DMS79 treated with DMSO at 0.1 percent for 48 hours (cell line): ENCODE measurements around the gene CCDC30.
"Not testable (repeated sequence)": the region's sequence is repeated elsewhere in the genome, so short reads cannot be mapped to it uniquely, and the experiment has no call there.

Source experiments
- DNase-seq: peaks from one replicate; lab custom pipeline; 2025; lab: John Stamatoyannopoulos, UW

Gene CCDC30

DNA sequence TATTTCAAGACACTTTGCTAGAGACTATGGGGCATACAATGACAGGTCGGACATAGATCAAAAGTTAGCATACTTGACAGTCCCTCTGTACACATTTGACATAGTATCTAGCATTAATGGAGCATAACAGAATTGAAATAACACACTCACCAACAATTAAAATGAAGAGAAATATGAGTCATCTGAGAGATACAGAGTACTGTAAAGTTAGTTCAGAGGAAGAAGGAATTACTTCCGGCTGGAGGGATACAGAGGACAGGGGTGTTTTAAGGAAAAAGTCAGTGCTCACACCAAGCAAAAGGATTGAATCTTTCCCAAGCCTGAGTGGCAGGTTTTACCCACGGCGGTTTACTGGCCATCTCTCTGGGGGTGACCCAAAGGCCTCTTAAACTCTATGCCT lies 9.7 kb upstream of the CCDC30 start:
- DNase-seq: peak; percentile 15

DNA sequence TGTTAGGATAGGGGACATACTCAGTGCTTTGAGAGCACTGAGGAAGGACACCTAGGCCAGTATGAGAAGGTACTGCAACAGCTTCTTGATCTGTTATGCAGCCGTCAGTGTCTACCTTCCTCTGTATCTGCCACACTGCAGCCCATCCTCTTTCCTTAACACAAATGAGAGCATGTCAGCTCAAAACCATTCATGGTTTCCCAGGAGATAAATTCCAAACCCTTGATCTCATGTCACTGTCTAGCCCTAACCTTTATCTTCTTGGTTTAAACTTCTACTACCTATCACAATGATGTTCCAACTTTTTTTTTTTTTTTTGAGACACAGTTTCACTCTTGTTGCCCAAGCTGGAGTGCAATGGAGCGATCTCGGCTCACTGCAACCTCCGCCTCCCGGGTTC lies 8.7 kb upstream of the CCDC30 start:
- no peak for DNase-seq

DNA sequence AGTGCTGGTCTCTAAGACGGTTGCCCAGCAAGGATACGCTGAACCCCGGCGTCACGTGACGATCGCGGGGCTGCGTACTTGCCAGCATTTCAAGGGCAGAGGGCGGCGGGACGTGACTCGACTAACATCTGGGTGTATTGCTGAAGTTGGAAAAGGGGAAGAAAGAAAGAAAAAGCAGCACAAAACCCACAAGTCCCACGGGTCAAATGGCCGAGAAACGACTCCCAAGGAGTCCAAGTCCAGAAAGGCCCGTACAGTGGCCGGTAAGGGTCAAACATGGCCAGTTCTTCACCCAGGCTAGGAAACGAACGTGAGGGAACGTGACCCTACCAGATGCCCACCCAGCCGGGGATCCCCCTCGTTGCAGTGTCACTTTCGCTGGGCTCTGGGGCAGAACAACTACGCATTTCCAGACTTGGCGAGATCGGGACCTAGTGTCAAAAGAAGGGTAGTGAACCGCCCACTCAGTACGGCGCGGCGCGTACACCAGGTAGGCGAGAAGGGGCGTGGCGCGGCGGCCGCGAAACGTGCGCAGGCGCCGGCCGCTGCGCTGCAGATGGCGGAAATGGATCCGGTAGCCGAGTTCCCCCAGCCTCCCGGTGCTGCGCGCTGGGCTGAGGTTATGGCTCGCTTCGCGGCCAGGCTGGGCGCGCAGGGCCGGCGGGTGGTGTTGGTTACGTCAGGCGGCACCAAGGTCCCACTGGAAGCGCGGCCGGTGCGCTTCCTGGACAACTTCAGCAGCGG lies 6.9 kb upstream of the CCDC30 start, which contains the start of the genes PPCS and ZMYND12:
Gene PPCS (plus strand): TSS at position 534 of the 744 bp plus-strand sequence. CDS start 23 bp downstream, at position 557.
Gene ZMYND12 (minus strand): TSS at position 13 of the 744 bp plus-strand sequence. CDS start 25 bp downstream, outside the sequence.
- peak; percentile 90 for DNase-seq

DNA sequence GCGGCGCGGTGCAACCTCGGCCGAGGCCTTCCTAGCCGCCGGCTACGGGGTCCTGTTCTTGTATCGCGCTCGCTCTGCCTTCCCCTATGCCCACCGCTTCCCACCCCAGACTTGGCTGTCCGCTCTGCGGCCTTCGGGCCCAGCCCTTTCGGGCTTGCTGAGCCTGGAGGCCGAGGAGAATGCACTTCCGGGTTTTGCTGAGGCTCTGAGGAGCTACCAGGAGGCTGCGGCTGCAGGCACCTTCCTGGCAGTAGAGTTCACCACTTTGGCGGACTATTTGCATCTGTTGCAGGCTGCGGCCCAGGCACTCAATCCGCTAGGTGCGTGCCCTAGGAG lies 6.4 kb upstream of the CCDC30 start:
- peak; percentile 77 for DNase-seq

DNA sequence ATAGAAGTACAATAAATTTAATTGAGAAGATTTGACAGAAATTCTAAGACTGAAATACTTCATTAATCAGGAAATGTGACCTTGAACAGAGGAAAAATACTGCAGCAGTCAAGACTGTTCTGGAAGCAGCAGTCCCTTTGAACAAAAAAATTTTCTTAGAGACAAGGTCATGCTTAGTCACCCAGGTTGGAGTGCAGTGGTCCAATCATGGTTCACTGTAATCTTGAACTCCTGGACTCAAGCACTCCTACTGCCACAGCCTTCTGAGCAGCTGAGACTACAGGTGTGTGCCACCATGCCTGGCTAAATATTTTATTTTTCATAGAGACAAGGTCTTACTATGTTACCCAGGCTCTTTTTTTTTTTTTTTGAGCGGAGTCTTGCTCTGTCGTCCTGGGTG lies 1.9 kb upstream of the CCDC30 start:
- DNase-seq: no peak

DNA sequence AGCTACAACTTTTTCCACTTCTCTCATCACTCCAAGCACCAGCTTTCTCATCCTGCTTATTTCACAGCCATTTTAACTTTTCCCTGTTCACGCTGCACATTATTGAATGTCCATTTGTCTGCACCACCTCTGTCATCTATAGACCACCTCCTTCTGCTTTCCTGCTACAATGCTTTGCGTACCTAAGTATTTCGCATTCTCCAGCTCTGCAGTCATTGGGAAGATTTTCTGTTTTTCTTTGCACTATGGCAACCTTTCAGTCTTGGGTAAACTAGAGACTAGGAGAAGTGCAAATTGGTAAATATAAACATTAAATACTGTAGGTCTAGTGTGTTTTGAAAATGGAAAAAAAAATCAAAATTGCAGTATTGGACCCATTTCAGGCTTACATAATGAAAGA lies 835 bp downstream of the CCDC30 start:
- no peak for DNase-seq

DNA sequence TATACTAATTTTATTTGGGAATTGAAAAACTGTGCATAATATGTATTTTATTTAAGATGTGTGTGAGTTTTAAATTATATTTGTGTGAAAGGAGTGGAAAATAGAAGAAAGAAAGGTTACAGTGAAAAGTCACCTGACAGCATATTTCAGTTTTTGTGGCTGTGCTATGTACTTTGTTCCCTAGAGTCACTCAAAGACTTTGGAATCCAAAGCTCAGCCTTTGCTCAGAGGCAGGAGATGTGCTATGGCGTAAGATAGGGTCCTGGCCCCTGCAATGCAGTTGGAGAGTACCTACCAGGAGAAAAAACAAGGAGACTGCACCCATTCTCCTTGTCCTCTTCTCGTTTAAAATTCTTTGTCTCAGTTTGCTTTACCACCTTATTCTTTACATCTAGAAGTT lies 2.9 kb downstream of the CCDC30 start:
- DNase-seq: no peak

DNA sequence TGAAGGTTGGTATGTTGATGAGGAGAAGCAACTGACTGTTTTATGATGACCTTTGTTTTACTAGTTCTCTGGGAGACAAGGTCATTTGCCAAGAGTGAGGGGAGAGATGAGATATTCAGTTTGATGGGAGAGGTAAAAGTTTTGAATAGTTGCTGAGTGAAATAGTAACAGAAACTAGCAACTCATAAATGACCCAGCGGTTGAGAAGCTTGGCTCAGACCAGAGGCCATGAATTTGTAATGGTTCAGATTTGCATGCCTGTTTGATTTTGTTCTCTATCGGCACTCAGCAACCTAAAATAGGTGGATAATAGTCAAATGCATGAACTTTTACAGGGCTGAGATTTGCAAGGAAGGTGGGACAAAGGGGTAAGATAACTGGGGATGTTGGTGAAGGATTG lies 6.6 kb downstream of the CCDC30 start:
- DNase-seq: no peak

DNA sequence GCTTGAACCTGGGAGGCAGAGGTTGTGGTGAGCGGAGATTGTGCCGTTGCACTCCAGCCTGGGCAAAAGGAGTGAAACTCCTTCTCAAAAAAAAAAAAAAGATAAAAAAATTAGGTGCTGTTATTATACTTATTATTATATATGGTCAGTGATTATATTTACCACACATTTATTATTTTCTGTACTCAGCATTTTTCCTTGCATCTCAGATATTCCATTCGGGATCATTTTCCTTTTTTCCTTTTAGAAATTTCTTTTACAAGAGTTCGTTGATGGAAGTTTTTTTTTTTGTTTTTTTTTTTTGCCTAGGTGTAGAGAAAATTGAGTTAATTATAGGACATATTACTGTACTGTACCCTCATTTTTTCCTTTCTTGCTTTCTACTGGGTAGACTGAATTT lies 13.5 kb downstream of the CCDC30 start:
- DNase-seq: no peak

DNA sequence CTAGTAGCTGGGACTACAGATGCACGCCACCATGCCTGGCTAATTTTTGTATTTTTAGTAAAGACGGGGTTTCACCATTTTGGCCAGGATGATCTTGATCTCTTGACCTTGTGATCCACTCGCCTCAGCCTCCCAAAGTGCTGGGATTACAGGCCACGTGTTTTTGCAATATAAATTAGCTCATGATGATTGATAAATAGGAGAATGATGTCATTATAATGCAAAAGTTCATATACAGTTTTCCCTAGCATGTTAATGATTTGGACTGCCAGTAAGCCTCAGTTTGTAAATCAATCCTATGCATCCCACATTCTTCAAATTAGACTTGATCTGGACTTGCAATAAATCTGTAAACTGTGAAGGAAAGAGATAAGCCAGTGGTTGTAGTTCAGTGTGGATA lies 14.3 kb downstream of the CCDC30 start:
- not testable (repeated sequence) for DNase-seq

DNA sequence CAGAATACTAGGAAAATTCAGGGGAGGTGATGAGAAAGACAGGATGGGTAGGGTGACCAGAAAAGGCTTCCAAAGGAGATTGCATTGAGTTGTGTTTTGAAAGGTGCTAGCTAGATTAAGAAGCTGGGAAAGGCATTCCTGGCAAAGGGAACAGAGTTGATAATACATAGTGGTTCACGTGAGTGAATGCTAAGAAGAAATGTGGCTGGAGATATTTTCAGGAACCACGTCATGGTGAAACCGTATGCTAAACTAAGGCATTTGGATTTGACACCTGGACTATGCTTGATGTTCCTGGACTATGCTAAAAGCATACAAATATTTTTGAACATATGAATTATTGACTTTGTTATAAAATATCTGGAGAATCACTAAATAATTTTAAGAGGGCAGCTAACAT lies 14.7 kb downstream of the CCDC30 start:
- DNase-seq: no peak

DNA sequence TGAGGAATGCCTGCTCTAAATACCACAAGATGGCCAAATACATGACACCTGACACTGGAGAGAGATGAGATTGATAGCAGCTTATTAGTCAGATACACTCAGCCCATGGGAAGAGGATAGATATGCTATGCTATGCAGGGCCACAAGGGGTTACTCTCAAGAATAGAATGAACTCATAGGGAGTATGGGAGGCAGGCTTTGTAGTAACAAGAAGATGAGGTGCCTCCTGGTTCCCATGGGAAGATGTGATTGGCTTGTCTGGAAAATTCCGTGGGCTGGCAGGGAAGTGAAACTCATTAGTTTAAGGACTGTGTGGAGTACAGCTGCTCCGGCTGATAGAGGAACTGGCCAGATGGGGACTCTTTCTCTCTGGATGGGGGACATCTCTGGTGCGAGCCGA lies 16.5 kb downstream of the CCDC30 start:
- DNase-seq: no peak

DNA sequence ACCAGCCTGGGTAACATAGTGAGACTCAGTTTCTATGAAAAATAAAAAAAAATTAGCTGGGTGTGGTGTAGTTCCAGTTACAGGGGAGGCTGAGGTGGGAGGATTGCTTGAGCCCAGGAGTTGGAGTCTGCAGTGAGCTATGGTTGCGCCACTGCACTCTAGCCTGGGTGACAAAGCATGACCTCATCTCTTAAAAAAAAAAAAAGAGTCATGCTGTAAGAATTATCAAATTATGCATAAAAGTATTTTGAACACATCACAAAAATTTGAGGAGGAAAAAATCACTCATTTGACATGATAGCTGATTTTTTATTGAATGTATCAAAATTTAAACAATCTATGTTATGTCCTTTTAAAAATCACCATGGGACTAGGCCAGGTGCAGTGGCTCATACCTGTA lies 17.8 kb downstream of the CCDC30 start:
- DNase-seq: no peak

DNA sequence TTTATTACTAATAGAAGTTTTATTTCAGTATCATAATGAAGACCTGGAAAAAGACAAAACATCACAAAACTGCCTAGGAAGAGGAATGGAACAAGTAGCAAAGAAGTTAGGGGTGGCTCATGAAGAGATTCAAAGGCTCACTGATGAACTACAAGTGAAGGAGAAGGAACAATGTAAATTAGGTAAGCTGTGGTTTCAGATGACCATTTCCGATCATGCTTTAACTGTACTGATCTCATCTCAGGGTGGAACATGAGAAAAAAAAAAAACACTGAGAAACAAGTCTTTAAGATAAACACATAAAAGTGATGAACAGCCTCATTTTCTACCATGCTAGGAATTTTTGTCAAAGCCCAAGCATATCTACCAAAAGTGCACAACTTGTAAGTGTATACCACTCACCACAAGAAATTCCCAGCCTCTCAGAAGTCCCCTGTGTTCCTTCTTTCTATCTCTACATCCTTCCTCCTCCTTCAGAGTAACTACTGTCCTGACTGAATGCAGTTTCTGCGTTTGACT lies 19.6 kb downstream of the CCDC30 start:
- no peak for DNase-seq

DNA sequence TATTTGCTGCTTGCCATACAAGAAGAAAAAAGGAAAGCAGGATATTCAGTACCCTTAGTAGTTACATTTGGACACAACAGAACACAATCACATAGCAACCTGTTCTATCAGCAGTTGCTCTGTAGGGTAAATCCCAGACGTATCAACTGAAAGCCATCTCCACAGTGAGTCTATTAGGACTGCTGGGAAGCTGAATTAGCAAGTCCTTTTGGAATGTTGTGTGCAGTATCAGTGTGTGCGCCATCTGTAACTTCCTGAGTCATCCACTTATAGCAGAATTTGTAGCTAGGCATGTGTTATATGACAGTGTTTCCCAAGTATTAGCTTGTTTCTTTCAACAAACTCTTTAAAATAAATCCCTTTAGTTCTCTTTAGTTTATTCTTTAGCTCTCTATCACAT lies 21.3 kb downstream of the CCDC30 start:
- no peak for DNase-seq

DNA sequence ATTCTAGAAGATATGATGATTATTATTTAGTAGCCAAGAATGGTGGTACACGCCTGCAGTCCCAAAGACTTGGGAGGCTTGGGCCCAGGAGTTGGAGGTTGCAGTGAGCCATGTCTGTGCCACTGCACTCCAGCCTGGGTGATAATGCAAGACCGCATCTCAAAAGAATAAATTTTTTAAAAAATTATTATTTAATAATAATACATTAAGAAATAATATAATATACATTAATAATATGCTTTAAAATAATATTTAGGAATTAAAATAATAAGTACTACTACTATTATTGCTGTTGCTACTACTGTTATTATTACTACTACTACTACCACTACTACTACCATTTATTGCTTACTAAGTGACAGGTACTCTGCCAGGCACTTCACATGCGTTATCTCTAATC lies 27.2 kb downstream of the CCDC30 start:
- no peak for DNase-seq

DNA sequence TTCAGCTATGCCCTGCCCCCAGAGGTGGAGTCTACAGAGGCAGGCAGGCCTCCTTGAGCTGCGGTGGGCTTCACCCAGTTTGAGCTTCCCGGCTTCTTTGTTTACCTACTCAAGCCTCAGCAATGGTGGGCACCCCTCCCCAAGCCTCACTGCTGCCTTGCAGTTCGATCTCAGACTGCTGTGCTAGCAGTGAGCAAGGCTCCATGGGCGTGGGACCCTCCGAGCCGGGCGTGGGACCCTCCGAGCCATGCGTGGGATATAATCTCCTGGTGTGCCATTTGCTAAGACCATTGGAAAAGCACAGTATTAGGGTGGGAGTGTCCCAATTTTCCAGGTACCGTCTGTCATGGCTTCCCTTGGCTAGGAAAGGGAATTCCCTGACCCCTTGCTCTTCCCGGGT lies 38.9 kb downstream of the CCDC30 start:
- not testable (repeated sequence) for DNase-seq

DNA sequence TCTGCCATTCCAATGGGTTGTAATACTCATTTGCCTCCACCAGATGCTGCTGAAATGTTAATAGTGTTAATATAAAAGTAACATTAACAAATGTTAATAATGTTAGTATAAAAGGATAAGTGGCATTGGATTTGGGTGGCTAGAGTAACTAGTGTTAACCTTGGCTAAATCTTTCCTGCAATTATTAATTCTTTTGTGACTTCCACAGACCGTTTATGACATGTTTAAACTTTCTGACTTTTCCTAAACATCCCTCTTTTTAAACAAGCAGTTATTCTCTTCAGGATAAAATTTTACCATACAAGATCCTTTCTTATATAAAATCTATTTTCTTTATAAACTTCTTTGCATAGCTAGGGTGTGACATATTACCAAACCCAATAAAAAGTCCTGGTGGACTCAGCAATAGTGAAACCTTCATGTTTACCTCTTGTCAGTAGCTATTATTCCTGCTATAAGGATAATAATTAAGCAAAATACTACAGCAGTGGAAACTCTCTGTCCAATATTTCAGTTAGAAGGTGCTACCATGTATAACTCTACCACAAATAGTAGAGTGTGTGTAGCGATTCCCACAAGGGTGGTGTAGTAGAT lies 41.5 kb downstream of the CCDC30 start:
- DNase-seq: peak; percentile 15

DNA sequence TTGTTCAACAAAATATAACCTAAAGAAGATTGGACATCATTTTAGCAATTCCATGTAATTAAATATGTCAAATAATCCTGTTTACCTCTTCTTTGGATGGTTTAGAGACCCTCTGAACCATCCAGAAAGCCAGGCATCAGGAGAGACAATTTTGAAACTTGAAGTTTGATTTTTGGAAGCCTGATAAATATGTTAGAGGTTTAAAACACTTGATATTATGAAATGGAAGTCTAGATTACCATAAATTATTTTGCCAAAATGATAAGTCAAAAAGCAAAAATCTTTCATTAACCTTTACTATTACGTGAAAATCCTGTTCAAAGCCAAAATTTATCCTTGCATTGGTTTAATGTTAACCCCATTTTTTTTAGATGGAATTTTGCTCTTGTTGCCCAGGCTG lies 43.5 kb downstream of the CCDC30 start:
- no peak for DNase-seq

DNA sequence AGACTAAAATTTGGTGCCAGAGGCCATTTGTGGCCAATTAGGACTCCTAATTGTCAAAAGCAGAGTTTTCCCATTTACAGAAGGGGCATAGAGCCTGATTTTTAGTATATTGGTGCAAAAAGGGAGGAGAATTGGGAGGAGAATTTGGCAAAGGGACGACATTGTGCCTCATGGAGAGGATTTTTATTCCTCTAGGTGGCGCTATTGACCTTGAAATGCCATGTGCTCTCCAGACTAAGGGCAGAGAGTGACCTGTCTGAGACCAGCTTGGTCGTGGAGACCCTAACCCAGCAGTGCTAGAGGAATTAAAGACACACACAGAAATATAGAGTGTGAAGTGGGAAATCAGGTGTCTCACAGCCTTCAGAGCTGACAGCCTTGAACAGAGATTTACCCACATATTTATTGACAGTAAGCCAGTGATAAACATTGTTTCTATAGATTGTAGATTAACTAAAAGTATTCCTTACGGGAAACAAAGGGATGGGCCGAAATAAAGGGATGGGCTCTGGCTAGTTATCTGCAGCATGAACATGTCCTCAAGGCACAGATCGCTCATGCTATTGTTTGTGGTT lies 48.6 kb downstream of the CCDC30 start:
- not testable (repeated sequence) for DNase-seq

DNA sequence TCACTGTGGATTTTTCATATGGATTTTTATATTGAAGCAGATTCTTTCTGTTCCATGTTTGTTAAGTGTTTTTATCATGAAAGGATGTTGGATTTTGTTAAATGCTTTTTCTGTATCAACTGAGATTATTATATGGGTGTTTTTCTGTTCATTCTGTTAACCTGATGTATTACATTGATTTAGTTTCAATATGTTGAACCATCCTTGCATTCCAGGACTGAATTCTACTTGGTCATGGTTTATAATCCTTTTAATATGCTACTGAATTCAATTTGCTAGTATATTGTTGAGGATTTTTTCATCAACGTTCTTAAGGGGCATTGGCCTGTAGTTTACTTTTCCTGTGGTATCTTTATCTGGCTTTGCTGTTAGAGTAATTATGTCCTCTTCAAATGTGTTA lies 55.8 kb downstream of the CCDC30 start:
- no peak for DNase-seq

DNA sequence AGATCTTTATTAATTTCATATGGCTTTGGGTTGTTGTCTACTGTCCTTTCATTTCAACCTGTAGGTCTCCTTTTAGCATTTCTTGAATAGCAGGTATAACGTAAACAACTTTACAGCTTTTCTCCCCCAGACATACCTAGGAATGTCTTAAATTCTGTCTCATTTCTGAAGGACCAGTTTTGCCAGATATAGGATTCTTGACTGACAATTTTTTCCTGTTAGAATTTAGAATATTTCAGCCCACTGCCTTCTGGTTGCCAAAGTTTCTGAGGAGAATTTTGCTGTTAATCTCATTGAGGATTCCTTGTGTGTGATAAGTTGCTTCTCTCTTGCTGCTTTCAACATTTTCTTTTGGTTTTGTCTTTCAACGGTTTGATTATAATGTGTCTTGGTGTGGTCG lies 60.1 kb downstream of the CCDC30 start:
- no peak for DNase-seq

DNA sequence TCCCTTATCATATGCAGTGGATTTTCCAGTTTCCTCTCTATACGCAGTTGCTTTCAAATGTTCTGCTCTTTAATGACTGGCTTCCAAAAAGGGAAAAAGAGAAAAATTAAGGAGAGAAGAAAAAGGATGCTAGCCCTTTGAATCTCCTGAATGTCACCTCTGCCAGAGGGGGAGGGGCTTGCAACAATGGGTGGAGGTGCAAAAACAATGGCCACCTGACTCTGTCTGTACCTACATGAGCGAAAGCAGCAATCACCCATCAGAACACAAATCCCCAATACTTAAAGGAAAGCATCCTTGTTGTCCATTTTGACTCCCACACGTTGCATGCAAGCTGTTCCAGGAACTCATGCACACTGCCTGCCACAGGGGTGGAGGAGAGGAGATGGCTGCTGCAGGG lies 61.2 kb downstream of the CCDC30 start:
- DNase-seq: no peak
